NCI-H226 (cell line): ENCODE data around the gene TUBB8B.
"Not testable (repeated sequence)": the region's sequence is repeated elsewhere in the genome, so short reads cannot be mapped to it uniquely, and the experiment has no call there.

Source experiments
- DNase-seq: peaks from one replicate; pipeline ENCODE4 v3.0.0-alpha.2; 2015

Gene TUBB8B

GRCh38 chr18:49176-49665 is at the start of gene TUBB8B:
TSS of gene TUBB8B (minus strand) at chr18:49615. CDS start at chr18:49557, 58 bp downstream.
- not testable (repeated sequence) for DNase-seq

DNA sequence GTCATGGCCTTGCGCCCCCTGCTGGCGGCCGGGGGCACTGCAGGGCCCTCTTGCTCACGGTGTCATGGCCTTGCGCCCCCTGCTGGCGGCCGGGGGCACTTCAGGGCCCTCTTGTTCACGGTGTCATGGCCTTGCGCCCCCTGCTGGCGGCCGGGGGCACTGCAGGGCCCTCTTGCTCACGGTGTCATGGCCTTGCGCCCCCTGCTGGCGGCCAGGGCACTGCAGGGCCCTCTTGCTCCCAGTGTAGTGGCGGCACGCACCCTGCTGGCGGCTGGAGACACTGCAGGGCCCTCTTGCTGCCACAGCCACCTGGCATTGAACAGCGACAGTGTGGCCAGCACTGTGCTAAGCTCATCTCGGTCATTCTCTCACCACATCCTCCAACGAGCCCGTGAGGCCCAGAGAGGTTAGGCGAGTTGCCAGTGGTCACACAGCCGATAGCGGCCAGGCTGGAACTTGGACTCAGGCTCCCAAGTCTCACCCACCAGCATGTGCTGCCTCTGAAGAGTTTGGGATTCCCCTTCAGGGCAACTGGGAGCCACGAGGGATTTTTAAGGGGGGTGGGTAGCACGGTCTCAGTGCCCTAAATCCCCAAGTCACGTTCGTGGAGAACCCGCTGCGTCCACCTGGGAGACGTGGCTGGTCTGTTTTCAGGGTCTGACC is 48.0 kb upstream of the TUBB8B start:
- not testable (repeated sequence) for DNase-seq

GRCh38 chr18:96767-97131 is 47.3 kb upstream of the TUBB8B start:
- not testable (repeated sequence) for DNase-seq

DNA sequence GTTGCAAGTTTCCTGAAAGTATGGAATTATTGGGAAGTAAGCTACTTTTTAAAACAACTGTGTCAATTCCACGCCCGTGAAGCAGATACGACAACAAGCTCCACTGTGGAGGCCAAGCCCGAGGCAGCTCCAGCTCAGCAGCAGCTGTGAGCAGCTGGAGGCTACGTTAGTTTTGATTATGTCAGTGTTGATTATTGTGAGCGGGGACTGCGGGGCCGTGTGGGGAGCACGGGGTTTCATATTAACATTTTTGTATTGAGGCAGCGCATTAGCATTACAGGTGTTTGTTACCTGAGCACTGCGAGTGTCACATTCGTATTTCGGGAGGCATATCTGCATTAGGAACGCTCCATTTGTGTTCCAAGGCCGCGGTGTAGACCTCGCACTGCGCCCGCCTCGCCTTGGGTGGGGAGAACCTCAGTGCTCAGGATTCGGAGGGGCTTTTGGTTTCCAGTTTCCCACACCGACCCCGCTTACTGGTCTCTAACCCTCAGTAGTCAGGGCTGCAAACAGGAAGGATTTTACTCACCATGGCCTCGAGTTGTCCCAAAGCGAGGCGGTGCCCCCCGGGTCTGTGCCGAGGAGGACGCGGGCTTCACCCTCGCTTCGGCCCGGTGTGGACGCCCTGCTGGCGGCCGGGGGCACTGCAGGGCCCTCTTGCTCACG is 46.8 kb upstream of the TUBB8B start:
- not testable (repeated sequence) for DNase-seq

GRCh38 chr18:95580-95979 is 46.2 kb upstream of the TUBB8B start:
- not testable (repeated sequence) for DNase-seq

DNA sequence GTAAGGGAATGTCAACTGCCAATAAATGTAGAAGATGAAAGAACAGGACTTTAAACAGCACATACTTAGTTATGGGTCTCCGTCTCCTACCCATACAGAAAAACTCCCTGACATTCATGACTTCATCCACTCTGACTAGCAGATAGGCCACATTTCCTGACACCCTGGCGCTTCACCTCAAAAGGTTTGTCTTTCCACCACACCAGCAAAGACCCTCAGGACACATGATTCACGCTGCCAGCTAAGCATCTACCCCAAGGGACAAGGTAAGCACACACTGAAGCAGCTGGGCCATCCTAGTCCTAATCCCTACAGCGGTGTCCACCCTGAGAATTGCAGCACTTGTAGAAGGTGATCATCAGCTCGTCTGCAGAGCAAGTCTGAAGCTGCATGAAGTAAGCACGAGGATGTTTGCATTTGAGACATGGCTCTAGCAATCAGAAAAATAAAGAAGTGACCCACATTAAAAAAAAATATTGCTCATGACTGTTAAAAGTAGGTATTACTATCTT is 44.5 kb upstream of the TUBB8B start:
- DNase-seq = not testable (repeated sequence)

GRCh38 chr18:91561-91960 is 42.1 kb upstream of the TUBB8B start:
- not testable (repeated sequence) for DNase-seq

DNA sequence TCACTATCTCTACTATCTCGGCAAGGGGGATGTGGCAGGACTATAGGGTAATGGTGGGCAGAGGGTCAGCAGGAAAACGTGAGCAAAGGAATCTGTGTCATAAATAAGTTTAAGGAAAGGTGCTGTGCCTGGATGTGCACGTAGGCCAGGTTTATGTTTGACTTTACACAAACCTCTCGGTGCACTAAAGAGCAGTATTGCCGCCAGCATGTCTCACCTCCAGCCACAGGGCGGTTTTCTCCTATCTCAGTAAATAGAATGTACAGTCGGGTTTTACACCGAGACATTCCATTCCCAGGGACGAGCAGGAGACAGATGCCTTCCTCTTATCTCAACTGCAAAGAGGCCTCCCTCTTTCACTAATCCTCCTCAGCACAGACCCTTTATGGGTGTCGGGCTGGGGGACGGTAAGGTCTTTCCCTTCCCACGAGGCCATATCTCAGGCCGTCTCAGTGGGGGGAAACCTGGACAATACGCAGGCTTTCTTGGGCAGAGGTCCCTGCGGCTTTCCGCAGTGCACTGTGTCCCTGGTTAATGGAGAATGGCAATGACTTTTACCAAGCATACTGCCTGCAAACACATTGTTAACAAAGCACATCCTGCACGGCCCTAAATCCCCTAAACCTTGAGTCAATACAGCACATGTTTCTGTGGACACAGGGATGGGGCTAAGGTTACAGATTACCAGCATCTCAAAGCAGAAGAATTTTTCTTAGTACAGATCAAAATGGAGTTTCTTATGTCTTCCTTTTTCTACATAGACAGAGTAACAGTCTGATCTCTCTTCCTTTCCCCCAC is 41.2 kb upstream of the TUBB8B start:
- not testable (repeated sequence) for DNase-seq

DNA sequence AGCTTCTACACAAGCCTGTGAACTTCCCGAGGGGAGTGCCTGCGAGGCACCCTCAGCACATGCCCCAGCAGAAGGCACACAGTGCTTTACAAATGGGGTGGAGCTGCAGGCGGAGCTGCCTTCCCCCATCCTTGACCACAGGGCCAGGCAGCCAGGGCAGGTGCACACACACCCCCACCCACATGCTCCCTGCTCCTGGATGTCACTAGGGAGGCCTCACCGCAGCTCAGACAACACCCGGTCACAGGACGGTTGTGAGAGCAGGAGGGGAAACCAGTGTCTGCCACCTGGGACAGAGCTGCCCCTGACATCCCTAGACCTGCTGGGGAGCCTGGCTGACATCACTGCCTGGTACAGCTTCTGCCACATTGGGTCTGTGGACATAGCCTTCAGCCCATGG is 39.7 kb upstream of the TUBB8B start:
- DNase-seq = not testable (repeated sequence)

- DNase-seq = not testable (repeated sequence)
Observed at GRCh38 chr18:84801-85200, 35.4 kb upstream of the TUBB8B start.

GRCh38 chr18:82626-83209 is 33.3 kb upstream of the TUBB8B start:
- DNase-seq = not testable (repeated sequence)

DNA sequence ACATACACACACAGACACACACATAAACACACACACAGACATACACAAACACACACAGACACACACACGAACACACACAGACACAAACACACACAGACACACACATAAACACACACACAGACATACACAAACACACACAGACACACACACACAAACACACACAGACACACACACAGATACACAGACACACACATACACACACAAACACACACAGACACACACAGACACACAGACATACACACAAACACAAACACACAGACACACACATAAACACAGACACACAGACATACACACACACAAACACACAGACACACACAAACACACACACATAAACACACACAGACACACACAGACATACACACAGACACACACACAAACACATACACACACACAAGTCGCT is 31.5 kb upstream of the TUBB8B start:
- DNase-seq = not testable (repeated sequence)

DNA sequence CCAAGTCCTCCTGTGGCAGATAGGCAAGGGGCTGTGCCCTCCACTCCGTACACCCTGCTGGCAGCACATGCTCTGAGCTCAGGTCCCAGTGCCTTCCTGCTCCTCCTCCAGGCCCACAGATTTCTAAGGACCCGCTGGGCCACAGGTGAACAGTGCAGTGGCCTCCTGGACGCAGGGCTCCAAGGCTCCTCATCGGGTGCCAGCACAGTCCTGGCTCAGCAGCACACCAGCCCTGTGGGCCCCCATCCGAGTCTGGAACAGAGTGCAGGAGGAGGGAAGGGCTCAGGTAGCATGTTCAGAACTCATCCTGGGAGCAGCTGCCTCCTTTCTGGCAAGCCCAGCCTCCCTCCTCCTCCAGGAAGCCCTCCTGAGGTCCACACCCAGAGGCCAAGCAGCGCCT is 30.8 kb upstream of the TUBB8B start:
- DNase-seq = not testable (repeated sequence)

DNA sequence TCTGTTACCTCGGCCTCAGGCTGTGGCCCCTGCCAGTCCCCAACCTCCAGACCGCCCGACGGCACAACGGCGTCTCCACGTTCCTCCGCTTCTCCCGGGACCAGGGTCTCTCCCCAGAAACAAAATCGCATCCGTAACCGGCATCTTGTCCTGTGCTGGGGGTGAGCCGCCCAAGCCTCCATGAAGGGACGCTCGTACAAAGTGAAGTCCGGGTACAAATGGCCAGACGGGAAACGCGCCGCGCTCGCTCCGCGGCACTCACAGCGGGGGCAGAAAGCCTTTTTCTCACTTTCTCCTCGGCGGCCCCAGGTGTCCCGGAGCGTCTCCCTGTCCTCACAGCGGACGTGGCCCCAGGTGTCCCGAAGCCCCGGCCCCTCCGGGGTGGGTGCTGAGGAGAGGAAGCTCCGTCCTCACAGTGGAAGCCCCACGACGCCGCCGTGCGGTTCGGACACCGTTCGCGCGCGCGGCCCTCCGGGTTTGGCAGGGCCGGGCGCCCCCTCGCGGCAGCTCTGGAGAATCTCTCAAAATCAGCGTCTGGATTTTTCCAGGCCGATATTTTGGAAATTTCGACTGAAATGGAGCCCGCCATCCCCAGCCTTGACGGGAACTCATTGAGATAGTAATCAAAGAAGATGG is 26.2 kb upstream of the TUBB8B start:
- not testable (repeated sequence) for DNase-seq

GRCh38 chr18:73181-73777 is 23.9 kb upstream of the TUBB8B start:
- not testable (repeated sequence) for DNase-seq

GRCh38 chr18:67701-68100 is 18.3 kb upstream of the TUBB8B start:
- DNase-seq = not testable (repeated sequence)

GRCh38 chr18:64279-64678 is 14.9 kb upstream of the TUBB8B start:
- DNase-seq = not testable (repeated sequence)

- DNase-seq = not testable (repeated sequence)
Observed at GRCh38 chr18:63656-64055, 14.2 kb upstream of the TUBB8B start.

DNA sequence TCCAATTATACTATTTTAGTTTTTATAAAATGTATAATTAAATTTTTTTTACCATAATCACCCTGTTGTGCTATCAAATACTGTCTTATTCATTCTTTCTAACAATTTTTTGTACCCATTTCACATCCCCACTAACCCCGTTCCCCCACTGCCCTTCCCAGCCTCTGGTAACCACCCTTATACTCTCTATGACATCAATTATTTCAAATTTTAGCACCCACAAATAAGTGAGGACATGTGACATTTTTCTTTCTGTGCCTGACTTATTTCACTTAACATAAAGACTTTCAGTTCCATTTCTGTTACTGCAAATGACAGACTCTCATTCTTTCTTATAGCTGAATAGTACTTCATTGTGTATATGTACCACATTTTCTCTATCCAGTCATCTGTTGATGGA is 5.0 kb upstream of the TUBB8B start:
- not testable (repeated sequence) for DNase-seq

DNA sequence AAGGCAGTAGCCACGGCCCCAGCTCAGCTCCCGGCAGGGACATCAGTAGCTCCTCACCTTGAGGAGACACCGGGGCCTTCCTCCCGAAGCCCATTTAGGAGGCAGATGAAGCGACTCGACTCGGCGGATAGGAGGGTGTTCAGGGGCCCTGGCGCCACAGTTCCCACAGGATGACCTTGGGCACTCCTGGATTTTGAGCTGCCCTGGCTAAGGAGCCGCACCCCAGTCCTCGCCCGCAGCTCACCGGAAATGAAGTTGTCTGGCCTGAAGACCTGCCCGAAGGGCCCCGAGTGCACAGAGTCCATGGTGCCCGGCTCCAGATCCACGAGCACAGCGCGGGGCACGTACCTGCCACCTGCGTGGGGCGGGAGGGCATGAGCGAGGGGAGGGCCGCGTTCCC is 719 bp downstream of the TUBB8B start:
- not testable (repeated sequence) for DNase-seq

- not testable (repeated sequence) for DNase-seq
Observed at GRCh38 chr18:13177-13576, 36.2 kb downstream of the TUBB8B start.

GRCh38 chr18:12773-13172 is 36.6 kb downstream of the TUBB8B start:
- DNase-seq = not testable (repeated sequence)
